Effector memory CD8-positive, alpha-beta T cell (primary cell): Measurements from ENCODE around the gene SSBP4.
A peak's percentile ranks its signal among the peaks of the same experiment; 100 is the strongest.

Experiments used
- ATAC-seq: fragments of 150-1000 bp; cut with Tn5 transposase; replicated peaks from 2 replicates; pipeline ENCODE4 v1.10.0; 2021; ENCODE audit warnings: mild to moderate bottlenecking, moderate library complexity
- DNase-seq, 3 experiments: peaks; one replicate each; pipeline ENCODE4 v3.0.0; 2021
- H3K27ac Mint-ChIP-seq, 2 donors: one replicate each; pipeline ENCODE4 v1.8.0; 2022; ENCODE audit warnings: mild to moderate bottlenecking in 2 of 2, mixed read lengths in 2 of 2, moderate library complexity in 2 of 2
- H3K27me3 Mint-ChIP-seq, 2 donors: one replicate each; pipeline ENCODE4 v1.8.0; 2022; ENCODE audit warnings: mixed read lengths in 2 of 2
- H3K36me3 Mint-ChIP-seq: one replicate; pipeline ENCODE4 v1.8.0; 2022; ENCODE audit warnings: mild to moderate bottlenecking, moderate library complexity, mixed read lengths; ENCODE audit not compliant: insufficient read depth
- H3K4me1 Mint-ChIP-seq, 2 donors: one replicate each; pipeline ENCODE4 v1.8.0; 2022; ENCODE audit warnings: low read depth in 2 of 2, mixed read lengths in 2 of 2
- H3K4me3 Mint-ChIP-seq, 2 donors: one replicate each; pipeline ENCODE4 v1.8.0; 2022; ENCODE audit warnings: mild to moderate bottlenecking in 2 of 2, mixed read lengths in 2 of 2, moderate library complexity in 2 of 2
- H3K9me3 Mint-ChIP-seq, 2 donors: one replicate each; pipeline ENCODE4 v1.8.0; 2022; ENCODE audit warnings: mixed read lengths in 2 of 2

SSBP4 gene

GRCh38 chr19:18469069-18469846 is 50.1 kb downstream of the SSBP4 start:
- no peaks in the 10 kb centered on the region for H3K27me3 Mint-ChIP-seq
- peaks cover 93% of the 10 kb centered on the region for H3K36me3 Mint-ChIP-seq
- peak overlapping the region; percentile 41 to 76 for H3K27ac Mint-ChIP-seq
- ATAC-seq (peak; percentile 45), DNase-seq (peak; percentile 50 to 55 (median 53))
- peak overlapping the region in 1 of 2 donors; percentile 63 for H3K4me3 Mint-ChIP-seq
- peaks cover 45 to 47% of the 10 kb centered on the region in 2 donors for H3K4me1 Mint-ChIP-seq
- H3K9me3 Mint-ChIP-seq, result no peaks in the 10 kb centered on the region

GRCh38 chr19:18470787-18471186 is 51.6 kb downstream of the SSBP4 start:
- H3K27ac Mint-ChIP-seq, result peak overlapping the region; percentile 76 to 87
- no peaks in the 10 kb centered on the region for H3K27me3 Mint-ChIP-seq
- H3K9me3 Mint-ChIP-seq, result no peaks in the 10 kb centered on the region
- H3K4me3 Mint-ChIP-seq, result no peak overlapping the region
- no peak for ATAC-seq
- peaks cover 93% of the 10 kb centered on the region for H3K36me3 Mint-ChIP-seq
- peaks cover 51 to 56% of the 10 kb centered on the region in 2 donors for H3K4me1 Mint-ChIP-seq
- DNase-seq, result no peak

- no peak for DNase-seq
- peaks cover 64 to 70% of the 10 kb centered on the region in 2 donors for H3K4me1 Mint-ChIP-seq
- H3K4me3 Mint-ChIP-seq, result peak overlapping the region; percentile 86 to 88
- no peak for ATAC-seq
- peak overlapping the region; percentile 98 to 99 for H3K27ac Mint-ChIP-seq
- peaks cover 90% of the 10 kb centered on the region for H3K36me3 Mint-ChIP-seq
- no peaks in the 10 kb centered on the region for H3K9me3 Mint-ChIP-seq
- H3K27me3 Mint-ChIP-seq, result no peaks in the 10 kb centered on the region
Measured at GRCh38 chr19:18473003-18473705, 54.0 kb downstream of the SSBP4 start.

GRCh38 chr19:18473706-18474087 is 54.5 kb downstream of the SSBP4 start:
- Mint-ChIP-seq H3K27me3 (no peaks in the 10 kb centered on the region), H3K36me3 (peaks cover 90% of the 10 kb centered on the region), H3K4me1 (peaks cover 66 to 71% of the 10 kb centered on the region in 2 donors), H3K27ac (peak overlapping the region; percentile 98 to 99), H3K4me3 (peak overlapping the region; percentile 86 to 88), H3K9me3 (no peaks in the 10 kb centered on the region)
- no peak for ATAC-seq
- no peak for DNase-seq

GRCh38 chr19:18474366-18474887 is 55.2 kb downstream of the SSBP4 start:
- Mint-ChIP-seq H3K4me3 (peak overlapping the region; percentile 86 to 88), H3K27me3 (no peaks in the 10 kb centered on the region), H3K9me3 (no peaks in the 10 kb centered on the region), H3K4me1 (peaks cover 67 to 75% of the 10 kb centered on the region in 2 donors), H3K27ac (peak overlapping the region; percentile 98 to 99), H3K36me3 (peaks cover 87% of the 10 kb centered on the region)
- DNase-seq (no peak), ATAC-seq (no peak)

GRCh38 chr19:18475004-18475453 is 55.8 kb downstream of the SSBP4 start:
- H3K27me3 Mint-ChIP-seq, result no peaks in the 10 kb centered on the region
- peak overlapping the region; percentile 86 to 88 for H3K4me3 Mint-ChIP-seq
- peak; percentile 44 to 57 (median 48) for DNase-seq

GRCh38 chr19:18475762-18476331 is 56.6 kb downstream of the SSBP4 start:
- H3K36me3 Mint-ChIP-seq, result peaks cover 81% of the 10 kb centered on the region
- peak overlapping the region; percentile 98 to 99 for H3K27ac Mint-ChIP-seq
- peaks cover 70 to 72% of the 10 kb centered on the region in 2 donors for H3K4me1 Mint-ChIP-seq
- ATAC-seq, result no peak
- H3K9me3 Mint-ChIP-seq, result no peaks in the 10 kb centered on the region
- H3K27me3 Mint-ChIP-seq, result no peaks in the 10 kb centered on the region
- peak overlapping the region; percentile 86 to 88 for H3K4me3 Mint-ChIP-seq
- no peak for DNase-seq

More at GRCh38 chr19:18475004-18475453, 55.8 kb downstream of the SSBP4 start:
- peak overlapping the region; percentile 98 to 99 for H3K27ac Mint-ChIP-seq
- peak; percentile 73 for ATAC-seq
- peaks cover 68 to 76% of the 10 kb centered on the region in 2 donors for H3K4me1 Mint-ChIP-seq
- no peaks in the 10 kb centered on the region for H3K9me3 Mint-ChIP-seq
- H3K36me3 Mint-ChIP-seq, result peaks cover 87% of the 10 kb centered on the region

- H3K27ac Mint-ChIP-seq, result peak overlapping the region; percentile 96 to 98
- DNase-seq (no peak), ATAC-seq (no peak)
- no peaks in the 10 kb centered on the region for H3K9me3 Mint-ChIP-seq
- no peaks in the 10 kb centered on the region for H3K27me3 Mint-ChIP-seq
- H3K4me1 Mint-ChIP-seq, result peaks cover 77 to 80% of the 10 kb centered on the region in 2 donors
- H3K36me3 Mint-ChIP-seq, result peaks cover 79% of the 10 kb centered on the region
- peak overlapping the region; percentile 84 to 90 for H3K4me3 Mint-ChIP-seq
Measured at GRCh38 chr19:18476507-18477041, 57.4 kb downstream of the SSBP4 start.

- peak; percentile 19 for ATAC-seq
- H3K4me3 Mint-ChIP-seq, result peak overlapping the region; percentile 84 to 90
- DNase-seq, result peak in 2 of 3 experiments; percentile 29 to 34
- no peaks in the 10 kb centered on the region for H3K9me3 Mint-ChIP-seq
- peaks cover 78% of the 10 kb centered on the region for H3K36me3 Mint-ChIP-seq
- H3K4me1 Mint-ChIP-seq, result peaks cover 76 to 84% of the 10 kb centered on the region in 2 donors
- H3K27me3 Mint-ChIP-seq, result no peaks in the 10 kb centered on the region
- peak overlapping the region; percentile 96 to 98 for H3K27ac Mint-ChIP-seq
Measured at GRCh38 chr19:18477042-18477779, 58.0 kb downstream of the SSBP4 start.

GRCh38 chr19:18477974-18478373 is 58.8 kb downstream of the SSBP4 start:
- H3K4me3 Mint-ChIP-seq, result peak overlapping the region; percentile 84 to 90
- DNase-seq, result no peak
- no peak for ATAC-seq
- H3K36me3 Mint-ChIP-seq, result peaks cover 73% of the 10 kb centered on the region
- no peaks in the 10 kb centered on the region for H3K27me3 Mint-ChIP-seq
- H3K9me3 Mint-ChIP-seq, result no peaks in the 10 kb centered on the region
- peak overlapping the region; percentile 96 to 98 for H3K27ac Mint-ChIP-seq
- peaks cover 78 to 87% of the 10 kb centered on the region in 2 donors for H3K4me1 Mint-ChIP-seq

- ATAC-seq (peak; percentile 56), DNase-seq (peak; percentile 46 to 60 (median 56))
- no peaks in the 10 kb centered on the region for H3K27me3 Mint-ChIP-seq
- peaks cover 80 to 83% of the 10 kb centered on the region in 2 donors for H3K4me1 Mint-ChIP-seq
- peaks cover 74% of the 10 kb centered on the region for H3K36me3 Mint-ChIP-seq
- H3K4me3 Mint-ChIP-seq, result peak overlapping the region; percentile 84 to 90
- no peaks in the 10 kb centered on the region for H3K9me3 Mint-ChIP-seq
- H3K27ac Mint-ChIP-seq, result peak overlapping the region; percentile 96 to 98
Measured at GRCh38 chr19:18478545-18479311, 59.5 kb downstream of the SSBP4 start.
